ENCODE measurements around the gene CMC2. TPM values are rescaled to one million over a fixed set of nuclear protein-coding genes. Genes with fewer than 3 reads are reported as not detected.

CMC2 gene
- total and polyA plus RNA-seq, 2 of the 8 experiments (the other 6 are each of a cell fraction or from before 2014, with no cell fraction given) = 66.6 to 116 TPM

DNA sequence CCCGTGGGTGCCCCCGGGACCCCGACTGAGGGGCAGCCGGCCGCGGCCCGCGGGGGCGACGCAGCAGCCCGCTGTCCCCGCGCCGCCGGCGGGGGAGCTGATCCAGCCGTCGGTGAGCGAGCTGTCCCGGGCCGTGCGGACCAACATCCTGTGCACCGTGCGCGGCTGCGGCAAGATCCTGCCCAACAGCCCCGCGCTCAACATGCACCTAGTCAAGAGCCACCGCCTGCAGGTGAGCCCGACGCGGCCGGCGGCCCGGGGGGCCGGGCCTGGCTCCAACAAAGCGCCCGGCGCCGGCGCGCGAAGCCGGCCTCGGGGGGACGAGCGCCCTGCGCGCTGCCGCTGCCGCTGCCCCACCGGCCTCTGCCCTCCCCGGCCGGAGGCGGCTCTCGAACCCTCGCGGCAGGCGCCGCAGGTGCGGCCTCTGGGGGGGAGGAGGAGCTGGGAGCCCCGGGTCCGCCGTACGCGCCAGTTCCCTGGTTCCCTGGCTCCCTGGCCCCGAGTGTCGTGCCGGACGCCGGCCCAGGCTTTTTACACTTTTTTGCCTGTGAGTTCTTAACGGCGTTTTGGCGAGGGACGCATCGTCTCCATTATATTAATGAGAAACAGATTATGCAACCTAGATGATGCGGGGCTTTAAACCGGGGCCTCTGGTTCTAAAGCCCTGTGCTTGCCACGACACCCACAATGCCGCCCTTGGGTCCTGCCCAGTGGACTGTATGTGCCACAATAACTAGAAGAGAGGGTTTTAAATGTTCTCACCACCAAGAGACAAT is 29.5 kb upstream of the CMC2 start:
- Histone ChIP-seq H3K56ac (replicated peaks; ENCODE audit: insufficient read length, low read depth, low read length) (peak overlapping the region; percentile 40), H3K9me3 (ENCODE audit: insufficient read depth in 2 of 2, low read depth in 1 of 2, low read length in 1 of 2) (peaks cover 3 to 4% of the 10 kb centered on the region in 2 experiments; a peak in 2 of 4 replicates), H2AFZ (ENCODE audit: low read length) (peak overlapping the region; percentile 45; the same call in 1 of the 2 replicates), H3K4ac (replicated peaks; ENCODE audit: insufficient read length, low read depth, low read length) (no peak overlapping the region), H2BK15ac (ENCODE audit: low read length) (no peak overlapping the region), H3K27me3 (replicated peaks in 1 of 4; ENCODE audit: control insufficient read depth in 3 of 4, extremely low read depth in 1 of 4, insufficient read depth in 3 of 4, low read length in 3 of 4) (no peaks in the 10 kb centered on the region), H3K23ac (ENCODE audit: insufficient read length) (no peak overlapping the region), H3K14ac (ENCODE audit: insufficient read length) (no peak overlapping the region), H3K27ac (ENCODE audit: low read depth, low read length) (peak overlapping the region; percentile 80; the same call in 1 of the 2 replicates), H2AK5ac (ENCODE audit: low read depth, low read length) (0 out of 2 replicates have a peak overlapping the region, but pooled peaks have one; percentile 33), H4K91ac (replicated peaks; ENCODE audit: insufficient read length, low read length) (no peak overlapping the region), H3K36me3 (ENCODE audit: control insufficient read depth in 2 of 4, insufficient read depth in 4 of 4, low read length in 3 of 4) (peaks cover 0 to 15% (median 3%) of the 10 kb centered on the region in 4 experiments; a peak in 5 of 8 replicates), H2BK5ac (ENCODE audit: low read depth, low read length) (no peak overlapping the region), H3K18ac (ENCODE audit: extremely low read depth, low read length) (no peak overlapping the region; the same call in 1 of the 2 replicates), H2BK20ac (ENCODE audit: low read length) (no peak overlapping the region), H2BK12ac (ENCODE audit: low read depth, low read length) (no peak overlapping the region), H3K4me2 (ENCODE audit: insufficient read depth in 1 of 2, low read depth in 2 of 2, low read length in 2 of 2) (peak overlapping the region; percentile 90 to 91), H4K20me1 (replicated peaks in 1 of 2; ENCODE audit: control insufficient read depth in 1 of 2, insufficient read depth in 2 of 2, low read length in 2 of 2) (peaks cover 0 to 9% of the 10 kb centered on the region in 2 experiments), H4K8ac (ENCODE audit: extremely low read depth, insufficient read depth, low read length) (peak overlapping the region; percentile 95), H4K5ac (ENCODE audit: insufficient read length, low read depth, low read length) (peak overlapping the region; percentile 49), H3K79me2 (ENCODE audit: control insufficient read depth in 1 of 2, insufficient read depth in 2 of 2, low read length in 2 of 2) (peaks cover 6 to 47% of the 10 kb centered on the region in 2 experiments), H3K79me1 (ENCODE audit: low read depth, low read length) (peaks cover 6% of the 10 kb centered on the region), H2BK120ac (replicated peaks; ENCODE audit: low read depth, low read length) (no peak overlapping the region), H3K4me1 (replicated peaks in 1 of 4; ENCODE audit: control insufficient read depth in 3 of 4, insufficient read depth in 4 of 4, low read length in 3 of 4) (peaks cover 2 to 6% (median 3%) of the 10 kb centered on the region in 4 experiments; a peak in 5 of 7 replicates), H3K4me3 (ENCODE audit: extremely low read depth in 1 of 4, insufficient read depth in 2 of 4, low read depth in 3 of 4, low read length in 4 of 4) (peak overlapping the region; percentile 66 to 90 (median 85)), H3K23me2 (ENCODE audit: low read depth, low read length) (peaks cover 2% of the 10 kb centered on the region), H3K9ac (replicated peaks in 1 of 4; ENCODE audit: extremely low read depth in 1 of 4, low read depth in 3 of 4, low read length in 3 of 4) (peak overlapping the region; percentile 80 to 96 (median 90))
- CTCF ChIA-PET (ENCODE audit: partially characterized antibody) = interaction anchor here (0.7 to 2.5 kb wide), 12 partner anchors 10 to 169 kb away, joined by 3 to 10 read pairs (median 4); partner anchors contain the start of gene C16orf46
- DNase-seq (ENCODE audit: low read depth in 1 of 2, low spot score in 2 of 2) = peak in 1 of 2 experiments; percentile 66
- 3% methylated on average over 71 of the region's 80 CpGs; no CpG with 5 or more reads in 1 of the 2 experiments for WGBS, 2 experiments (ENCODE audit: extremely low coverage in 1 of 2, insufficient coverage in 1 of 2, insufficient read length in 1 of 2, insufficient replicate concordance in 2 of 2, low coverage in 1 of 2, low lambda C conversion rate in 2 of 2, missing lambda C conversion rate in 1 of 2)
- POLR2A ChIA-PET (ENCODE audit: partially characterized antibody) = interaction anchor here (0.6 to 4.4 kb wide), 17 partner anchors 9 to 278 kb away, joined by 3 to 35 read pairs (median 3); partner anchors contain the start of genes C16orf46, CENPN and CMC2
- no peak for FAIRE-seq
- TF ChIP-seq RAD21 (IDR thresholded peaks at IDR 0.05 in 1 of 2, conservative IDR thresholded peaks at IDR 0.05 in 1 of 2; ENCODE audit: low read depth in 2 of 2, low read length in 2 of 2) (no peak), CBX5 (IDR thresholded peaks at IDR 0.05; ENCODE audit: low read depth, low read length) (no peak), ASH2L (IDR thresholded peaks at IDR 0.05; ENCODE audit: low read length) (peak; percentile 39), GABPA (IDR thresholded peaks at IDR 0.05; ENCODE audit: borderline replicate concordance, insufficient read depth, low read length) (no peak), TAF1 (IDR thresholded peaks at IDR 0.05; ENCODE audit: low read depth, low read length) (no peak; the same call in none of the 2 replicates), BACH1 (IDR thresholded peaks at IDR 0.05; ENCODE audit: low read length) (no peak), SP4 (IDR thresholded peaks at IDR 0.05; ENCODE audit: low read length) (no peak), TAF7 (optimal IDR thresholded peaks at IDR 0.05; ENCODE audit: borderline replicate concordance, low read depth, low read length) (no peak)
- TF ChIP-seq, protein P1, sequence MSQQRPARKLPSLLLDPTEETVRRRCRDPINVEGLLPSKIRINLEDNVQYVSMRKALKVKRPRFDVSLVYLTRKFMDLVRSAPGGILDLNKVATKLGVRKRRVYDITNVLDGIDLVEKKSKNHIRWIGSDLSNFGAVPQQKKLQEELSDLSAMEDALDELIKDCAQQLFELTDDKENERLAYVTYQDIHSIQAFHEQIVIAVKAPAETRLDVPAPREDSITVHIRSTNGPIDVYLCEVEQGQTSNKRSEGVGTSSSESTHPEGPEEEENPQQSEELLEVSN (IDR thresholded peaks at IDR 0.05) = no peak
- TF ChIP-seq, protein P2, sequence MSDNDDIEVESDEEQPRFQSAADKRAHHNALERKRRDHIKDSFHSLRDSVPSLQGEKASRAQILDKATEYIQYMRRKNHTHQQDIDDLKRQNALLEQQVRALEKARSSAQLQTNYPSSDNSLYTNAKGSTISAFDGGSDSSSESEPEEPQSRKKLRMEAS (IDR thresholded peaks at IDR 0.05) = no peak
